ENCODE measurements around the gene ARPC3.

DNA sequence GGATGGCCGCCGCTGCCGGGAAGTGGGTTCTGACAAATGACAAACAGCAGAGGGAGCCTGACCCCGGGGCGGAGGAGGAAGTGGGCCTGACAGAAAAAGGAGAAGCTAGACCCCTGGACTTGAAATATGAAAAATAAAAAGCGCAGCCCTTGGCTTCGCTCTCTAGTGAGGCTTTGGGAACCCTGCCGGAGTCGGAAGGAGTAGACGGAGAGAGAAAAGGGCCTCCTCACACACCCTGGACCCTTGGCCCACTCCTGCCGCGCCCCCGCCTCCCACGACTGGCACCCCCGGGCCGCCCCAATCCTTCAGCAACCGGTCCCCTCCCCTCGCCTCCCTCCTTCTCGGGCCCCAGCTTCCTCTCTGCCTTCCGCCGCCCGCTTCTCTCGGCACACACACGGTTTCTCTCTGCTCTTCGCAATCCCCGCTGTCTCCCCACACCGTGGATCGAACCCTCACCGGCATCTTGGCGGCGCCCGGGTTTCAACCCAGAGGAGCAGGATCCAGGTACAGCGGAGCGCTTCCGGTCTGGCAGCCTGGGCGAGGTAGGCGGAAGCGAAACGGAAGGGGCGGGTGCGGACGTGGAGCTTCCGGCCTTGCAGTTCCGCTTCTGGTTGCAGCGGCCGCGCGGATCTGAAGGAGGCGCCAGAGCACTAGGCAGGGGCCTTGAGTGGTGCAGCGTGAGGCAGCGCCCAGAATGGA lies at the start of gene ARPC3:
- TF ChIP-seq, protein P1, sequence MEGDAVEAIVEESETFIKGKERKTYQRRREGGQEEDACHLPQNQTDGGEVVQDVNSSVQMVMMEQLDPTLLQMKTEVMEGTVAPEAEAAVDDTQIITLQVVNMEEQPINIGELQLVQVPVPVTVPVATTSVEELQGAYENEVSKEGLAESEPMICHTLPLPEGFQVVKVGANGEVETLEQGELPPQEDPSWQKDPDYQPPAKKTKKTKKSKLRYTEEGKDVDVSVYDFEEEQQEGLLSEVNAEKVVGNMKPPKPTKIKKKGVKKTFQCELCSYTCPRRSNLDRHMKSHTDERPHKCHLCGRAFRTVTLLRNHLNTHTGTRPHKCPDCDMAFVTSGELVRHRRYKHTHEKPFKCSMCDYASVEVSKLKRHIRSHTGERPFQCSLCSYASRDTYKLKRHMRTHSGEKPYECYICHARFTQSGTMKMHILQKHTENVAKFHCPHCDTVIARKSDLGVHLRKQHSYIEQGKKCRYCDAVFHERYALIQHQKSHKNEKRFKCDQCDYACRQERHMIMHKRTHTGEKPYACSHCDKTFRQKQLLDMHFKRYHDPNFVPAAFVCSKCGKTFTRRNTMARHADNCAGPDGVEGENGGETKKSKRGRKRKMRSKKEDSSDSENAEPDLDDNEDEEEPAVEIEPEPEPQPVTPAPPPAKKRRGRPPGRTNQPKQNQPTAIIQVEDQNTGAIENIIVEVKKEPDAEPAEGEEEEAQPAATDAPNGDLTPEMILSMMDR (IDR thresholded peaks at IDR 0.05; ENCODE audit: insufficient read depth, low read length, poor library complexity, severe bottlenecking): peak; percentile 56
- TF ChIP-seq EZH2phosphoT487 (conservative IDR thresholded peaks at IDR 0.05; ENCODE audit: low read length): no peak
